Lower leg skin (tissue), 4 donors: Measurements from ENCODE around the gene KIAA0040. TPM values are rescaled to one million over a fixed set of nuclear protein-coding genes. Genes with fewer than 3 reads are reported as not detected.

Source experiments
- DNase-seq, 2 donors: peaks; one replicate each; pipeline ENCODE4 v3.0.0-alpha.2; 2019; ENCODE audit warnings: low spot score in 2 of 2
- H3K4me3 ChIP-seq: fragments of 200-600 bp; sonication (generic); 2 replicates; pipeline ENCODE4 v1.5.1; 2017; ENCODE audit warnings: mild to moderate bottlenecking, low read depth; ENCODE audit not compliant: poor library complexity, severe bottlenecking
- POLR2A ChIP-seq, 2 donors: fragments of 450-650 bp; IDR thresholded peaks; one replicate each; pipeline ENCODE4 v1.6.1; 2016 to 2017; ENCODE audit warnings: antibody characterized with exemption in 2 of 2, mild to moderate bottlenecking in 1 of 2, moderate library complexity in 1 of 2
- WGBS, 2 donors: methylation state at CpG; one replicate each; pipeline ENCODE4 v1.1.5; 2018; 5-methylcytosine and 5-hydroxymethylcytosine counted together
- intact Hi-C: fragments of 100-400 bp; cut with DNase I; formaldehyde crosslinking; loops from one replicate; pipeline ENCODE4 v1.15.0; 2023; ENCODE audit warnings: low total_unique reads
- total RNA-seq, 4 donors: library from RNA; depleted of rRNA; stranded (reverse); fragments of >200 nt; gene quantifications; one replicate each; pipeline ENCODE4 v1.1.0, GENCODE V29; 2016
- TF ChIP-seq, protein P1 (sequence below), 3 donors: fragments of 450-650 bp; IDR thresholded peaks; one replicate each; pipeline ENCODE4 v1.5.1; 2016; ENCODE audit warnings: antibody characterized with exemption in 3 of 3, mild to moderate bottlenecking in 3 of 3, moderate library complexity in 2 of 3

KIAA0040 gene
- total RNA-seq, 4 donors from 2014 or later = 12.3 to 16.3 (median 15.0) TPM

DNA sequence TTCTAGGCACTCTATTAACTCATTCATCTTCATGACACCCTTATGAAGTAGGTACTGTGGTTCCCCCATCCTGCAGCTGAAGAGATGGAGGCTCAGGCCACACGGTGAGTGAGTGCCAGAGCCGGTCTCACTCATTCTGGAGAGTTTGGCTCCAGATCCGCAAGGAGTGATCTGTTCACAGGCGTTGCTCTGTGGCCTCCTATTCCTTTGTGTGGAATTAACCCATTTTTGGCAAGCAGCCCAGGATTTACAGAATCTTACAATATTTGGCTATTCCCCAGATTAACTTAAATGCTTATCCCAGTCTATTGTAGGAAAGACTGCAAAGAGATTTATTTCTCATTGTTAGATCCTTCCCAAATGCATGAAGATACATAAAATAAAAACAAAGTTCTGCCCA lies 29.6 kb downstream of the KIAA0040 start:
- WGBS, 2 donors = 47 to 68% methylated on average over 4 of the region's 4 CpGs
- no peak overlapping the region for H3K4me3 ChIP-seq
- no peak for TF ChIP-seq POLR2A (IDR thresholded peaks at IDR 0.05)
- TF ChIP-seq, protein P1, sequence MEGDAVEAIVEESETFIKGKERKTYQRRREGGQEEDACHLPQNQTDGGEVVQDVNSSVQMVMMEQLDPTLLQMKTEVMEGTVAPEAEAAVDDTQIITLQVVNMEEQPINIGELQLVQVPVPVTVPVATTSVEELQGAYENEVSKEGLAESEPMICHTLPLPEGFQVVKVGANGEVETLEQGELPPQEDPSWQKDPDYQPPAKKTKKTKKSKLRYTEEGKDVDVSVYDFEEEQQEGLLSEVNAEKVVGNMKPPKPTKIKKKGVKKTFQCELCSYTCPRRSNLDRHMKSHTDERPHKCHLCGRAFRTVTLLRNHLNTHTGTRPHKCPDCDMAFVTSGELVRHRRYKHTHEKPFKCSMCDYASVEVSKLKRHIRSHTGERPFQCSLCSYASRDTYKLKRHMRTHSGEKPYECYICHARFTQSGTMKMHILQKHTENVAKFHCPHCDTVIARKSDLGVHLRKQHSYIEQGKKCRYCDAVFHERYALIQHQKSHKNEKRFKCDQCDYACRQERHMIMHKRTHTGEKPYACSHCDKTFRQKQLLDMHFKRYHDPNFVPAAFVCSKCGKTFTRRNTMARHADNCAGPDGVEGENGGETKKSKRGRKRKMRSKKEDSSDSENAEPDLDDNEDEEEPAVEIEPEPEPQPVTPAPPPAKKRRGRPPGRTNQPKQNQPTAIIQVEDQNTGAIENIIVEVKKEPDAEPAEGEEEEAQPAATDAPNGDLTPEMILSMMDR (IDR thresholded peaks at IDR 0.05) = no peak
- no peak for DNase-seq
- intact Hi-C loops = no loop called here

DNA sequence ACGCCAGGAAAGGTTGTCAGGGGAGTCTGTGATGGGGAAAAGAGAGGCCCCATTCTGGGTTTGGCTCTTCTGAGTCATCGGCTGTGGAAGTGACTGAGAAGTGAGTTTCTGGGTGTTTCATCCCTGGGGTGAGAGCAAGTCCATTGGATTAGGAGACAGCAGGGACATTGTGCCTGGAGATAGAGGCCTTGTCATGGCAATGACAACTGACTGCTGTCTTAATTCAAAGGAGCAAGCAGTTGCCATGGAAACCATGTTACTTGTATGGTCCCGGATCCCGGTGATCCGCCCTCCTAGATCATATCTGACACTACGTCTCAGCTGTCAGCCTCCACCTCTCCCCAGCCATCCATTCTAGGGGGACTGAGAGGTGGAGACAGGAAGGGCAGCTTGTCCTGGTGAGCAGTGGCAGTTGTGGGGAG lies 34.4 kb downstream of the KIAA0040 start:
- intact Hi-C loops = loop anchor here (10.0 kb wide), 1 partner anchor 67 kb away; no protein-coding TSS in a partner anchor
- H3K4me3 ChIP-seq = no peak overlapping the region
- TF ChIP-seq, protein P1 (IDR thresholded peaks at IDR 0.05) = no peak
- TF ChIP-seq POLR2A (IDR thresholded peaks at IDR 0.05) = no peak
- 69 to 70% methylated on average over 6 of the region's 6 CpGs for WGBS, 2 donors
- DNase-seq = no peak

DNA sequence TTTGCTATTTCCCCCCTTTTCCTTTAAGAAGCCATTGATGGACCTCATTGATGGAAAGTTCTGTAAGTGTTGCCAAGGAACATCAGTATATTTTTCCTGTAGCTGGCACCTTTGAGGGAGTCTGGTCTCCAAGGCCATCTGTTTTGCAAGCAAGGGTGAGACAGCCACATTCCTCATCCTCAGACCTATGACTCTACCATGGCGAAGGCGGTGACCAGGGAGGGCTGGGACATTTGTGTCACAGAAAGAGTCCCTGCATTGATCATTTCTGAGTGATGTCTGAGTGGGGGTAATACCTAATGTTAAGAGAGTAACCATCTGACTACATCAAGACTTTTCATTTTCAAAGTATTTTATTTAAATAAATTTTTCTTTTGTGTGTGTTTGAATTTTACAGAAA lies 35.4 kb downstream of the KIAA0040 start:
- intact Hi-C loops = loop anchor here (10.0 kb wide), 1 partner anchor 68 kb away; no protein-coding TSS in a partner anchor
- WGBS, 2 donors = 87 to 96% methylated on average over 2 of the region's 2 CpGs
- no peak for DNase-seq
- TF ChIP-seq POLR2A (IDR thresholded peaks at IDR 0.05) = no peak
- TF ChIP-seq, protein P1 (IDR thresholded peaks at IDR 0.05) = no peak
- H3K4me3 ChIP-seq = no peak overlapping the region

DNA sequence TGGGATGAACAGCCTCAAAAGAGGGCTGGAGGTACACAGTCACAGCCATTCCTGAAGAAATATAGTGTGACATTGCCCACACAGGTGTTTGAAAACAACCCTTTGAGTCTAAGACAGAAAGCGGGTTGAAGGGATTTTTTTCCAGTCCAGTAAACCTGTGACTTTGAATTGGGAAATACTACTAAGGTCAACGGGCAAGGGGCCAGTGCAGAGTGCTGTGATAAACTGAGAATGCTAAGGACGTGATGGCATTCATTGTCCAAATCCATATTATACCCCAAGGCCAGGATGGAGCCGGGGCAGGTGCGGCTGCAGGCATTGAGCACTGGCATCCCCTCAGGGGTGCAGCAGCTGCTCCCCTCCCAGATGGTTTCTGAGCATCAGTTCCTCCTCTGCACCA lies 36.6 kb downstream of the KIAA0040 start:
- WGBS, 2 donors = 75 to 78% methylated on average over 5 of the region's 5 CpGs
- DNase-seq = no peak
- intact Hi-C loops = loop anchor here (2.0 to 10.0 kb wide), 2 partner anchors 69 to 163 kb away; no protein-coding TSS in a partner anchor
- no peak overlapping the region for H3K4me3 ChIP-seq
- no peak for TF ChIP-seq POLR2A (IDR thresholded peaks at IDR 0.05)
- TF ChIP-seq, protein P1 (IDR thresholded peaks at IDR 0.05) = no peak

DNA sequence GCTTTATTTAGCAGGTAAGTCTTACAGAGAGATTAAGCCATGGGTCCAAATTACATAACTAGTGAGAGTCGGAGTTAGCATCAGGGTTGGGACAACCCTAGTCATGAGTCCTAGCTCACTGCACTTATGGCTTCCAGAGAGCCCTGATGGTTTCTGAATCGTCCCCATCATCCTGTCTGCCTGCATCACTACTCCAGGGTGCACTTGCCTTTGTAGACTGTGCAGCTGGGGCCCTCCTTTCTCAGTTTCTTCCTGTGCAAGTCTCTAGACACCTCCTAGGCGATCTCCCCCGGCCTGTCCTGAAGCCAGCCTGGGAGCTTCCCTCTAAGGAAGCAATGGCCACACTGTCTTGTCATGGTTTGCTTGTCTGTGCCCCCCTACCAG lies 37.1 kb downstream of the KIAA0040 start:
- intact Hi-C loops = loop anchor here (2.0 to 10.0 kb wide), 2 partner anchors 69 to 163 kb away; no protein-coding TSS in a partner anchor
- H3K4me3 ChIP-seq = no peak overlapping the region
- 68 to 76% methylated on average over 4 of the region's 4 CpGs for WGBS, 2 donors
- TF ChIP-seq POLR2A (IDR thresholded peaks at IDR 0.05) = no peak
- TF ChIP-seq, protein P1 (IDR thresholded peaks at IDR 0.05) = no peak
- DNase-seq = no peak
